PC-3 (cell line): ENCODE results near the gene TMEM127. TPM values are rescaled to one million over a fixed set of nuclear protein-coding genes. Genes with fewer than 3 reads are reported as not detected.
"Not testable (repeated sequence)": the region's sequence is repeated elsewhere in the genome, so short reads cannot be mapped to it uniquely, and the experiment has no call there.

Experiments used
- ATAC-seq: fragments of 200-7000 bp; cut with Tn5 transposase; 2 replicates; pipeline ENCODE4 v1.9.1; 2020; ENCODE audit warnings: mild to moderate bottlenecking, moderate library complexity
- BruUV-seq: library from RNA; stranded (reverse); fragments of 400-500 nt; replicated peaks from 2 replicates; lab custom pipeline; 2021; lab: Mats Ljungman, UMichigan
- CTCF ChIA-PET: fragments of 300-600 bp; sonication (Branson Sonifier 250); formaldehyde crosslinking; loops from one replicate; lab custom pipeline; 2022; ENCODE audit warnings: antibody characterized with exemption; lab: Charles Lee
- POLR2A ChIA-PET: fragments of 300-600 bp; sonication (Branson Sonifier 250); formaldehyde crosslinking; loops from one replicate; lab custom pipeline; 2022; ENCODE audit warnings: antibody characterized with exemption; ENCODE audit not compliant: unreplicated experiment; lab: Charles Lee
- DNase-seq: peaks from one replicate; pipeline ENCODE4 v3.0.0-alpha.2; 2015
- H2AFZ ChIP-seq: fragments of 300-600 bp; sonication (generic); 2 replicates; pipeline ENCODE4 v1.6.0; 2016; ENCODE audit warnings: antibody characterized with exemption, low read length
- H3F3A ChIP-seq: fragments of 300-600 bp; sonication (generic); one replicate; pipeline ENCODE4 v1.6.0; 2017; ENCODE audit warnings: antibody characterized with exemption, low read length, control low read depth, mild to moderate bottlenecking; ENCODE audit not compliant: unreplicated experiment
- H3K27ac ChIP-seq: fragments of 300-600 bp; sonication (generic); 2 replicates; pipeline ENCODE4 v1.5.1; 2016; ENCODE audit warnings: mild to moderate bottlenecking, low read length
- H3K27me3 ChIP-seq: fragments of 300-600 bp; sonication (generic); 2 replicates; pipeline ENCODE4 v1.6.1; 2016; ENCODE audit warnings: low read length, mixed read lengths
- H3K36me3 ChIP-seq: fragments of 300-600 bp; sonication (generic); 2 replicates; pipeline ENCODE4 v1.6.1; 2016; ENCODE audit warnings: low read depth, mixed run types, low read length, mixed read lengths
- H3K4me1 ChIP-seq: fragments of 300-600 bp; sonication (generic); 2 replicates; pipeline ENCODE4 v1.5.1; 2016; ENCODE audit warnings: low read length; ENCODE audit not compliant: insufficient read depth
- H3K4me2 ChIP-seq: fragments of 300-600 bp; sonication (generic); 2 replicates; pipeline ENCODE4 v1.6.0; 2016; ENCODE audit warnings: low read length
- H3K4me3 ChIP-seq: fragments of 300-600 bp; sonication (generic); 2 replicates; pipeline ENCODE4 v1.5.1; 2016; ENCODE audit warnings: mild to moderate bottlenecking, low read length, mixed read lengths
- H3K79me2 ChIP-seq: fragments of 300-600 bp; sonication (generic); 2 replicates; pipeline ENCODE4 v1.6.1; 2017; ENCODE audit warnings: low read length, mixed read lengths
- H3K9ac ChIP-seq: fragments of 300-600 bp; sonication (generic); 2 replicates; pipeline ENCODE4 v1.6.0; 2016; ENCODE audit warnings: mild to moderate bottlenecking, low read length
- H3K9me2 ChIP-seq: fragments of 300-600 bp; sonication (generic); replicated peaks from 2 replicates; pipeline ENCODE4 v1.6.1; 2016; ENCODE audit warnings: mixed run types, low read length, mixed read lengths
- H3K9me3 ChIP-seq: fragments of 300-600 bp; sonication (generic); 2 replicates; pipeline ENCODE4 v1.6.1; 2016; ENCODE audit warnings: low read length, mixed read lengths
- H4K20me1 ChIP-seq: fragments of 300-600 bp; sonication (generic); 2 replicates; pipeline ENCODE4 v1.6.1; 2016; ENCODE audit warnings: low read length, mixed read lengths
- CTCF ChIP-seq: fragments of 300-600 bp; sonication (generic); conservative IDR thresholded peaks from 2 replicates; pipeline ENCODE4 v1.5.1; 2017; ENCODE audit warnings: antibody characterized with exemption, low read depth, mild to moderate bottlenecking, low read length
- EZH2 ChIP-seq: fragments of 300-600 bp; sonication (generic); IDR thresholded peaks from one replicate; pipeline ENCODE4 v1.6.1; 2017; ENCODE audit warnings: antibody characterized with exemption, mild to moderate bottlenecking, low read length; ENCODE audit not compliant: unreplicated experiment
- EZH2phosphoT487 ChIP-seq: fragments of 300-600 bp; sonication (generic); IDR thresholded peaks from 2 replicates; pipeline ENCODE4 v1.6.1; 2018; ENCODE audit warnings: mild to moderate bottlenecking, antibody characterized with exemption, low read length, borderline replicate concordance
- intact Hi-C: fragments of 100-400 bp; cut with micrococcal nuclease; formaldehyde crosslinking; loops from 2 replicates; pipeline ENCODE4 v1.9.0; 2023
- total RNA-seq: library from RNA; depleted of rRNA; stranded (reverse); fragments of >200 nt; gene quantifications from 2 replicates; pipeline ENCODE4 v1.2.3, GENCODE V29; 2014

Gene TMEM127
- total RNA-seq, 1 experiment from 2014 or later, result 31.9 TPM

GRCh38 chr2:96231316-96231715, 34.5 kb downstream of the TMEM127 start:
- H3K36me3 ChIP-seq, result no peaks in the 10 kb centered on the region
- no peak overlapping the region for H3K4me3 ChIP-seq
- no peak overlapping the region for H3K9ac ChIP-seq
- H2AFZ ChIP-seq, result no peak overlapping the region
- BruUV-seq, result no TSS peak
- no peak overlapping the region for H3K27ac ChIP-seq
- CTCF ChIA-PET, result no interaction called here
- no peak for TF ChIP-seq CTCF
- TF ChIP-seq EZH2phosphoT487, result no peak
- no peak for TF ChIP-seq EZH2
- no peaks in the 10 kb centered on the region for H4K20me1 ChIP-seq
- no peaks in the 10 kb centered on the region for H3K9me3 ChIP-seq
- H3K27me3 ChIP-seq, result no peaks in the 10 kb centered on the region
- intact Hi-C loops, result no loop called here
- ATAC-seq (no peak), DNase-seq (no peak)
- no peaks in the 10 kb centered on the region for H3F3A ChIP-seq
- POLR2A ChIA-PET, result interaction anchor here (0.9 kb wide), 1 partner anchor 25 kb away, joined by 10 read pairs; no protein-coding TSS in a partner anchor
- H3K9me2 ChIP-seq, result no peaks in the 10 kb centered on the region
- H3K4me1 ChIP-seq, result no peaks in the 10 kb centered on the region
- H3K79me2 ChIP-seq, result no peaks in the 10 kb centered on the region
- H3K4me2 ChIP-seq, result no peak overlapping the region

GRCh38 chr2:96225016-96225533, 40.7 kb downstream of the TMEM127 start:
- no peaks in the 10 kb centered on the region for H3K4me1 ChIP-seq
- no peaks in the 10 kb centered on the region for H3K9me3 ChIP-seq
- H3K36me3 ChIP-seq, result no peaks in the 10 kb centered on the region
- ATAC-seq, result no peak
- H3K79me2 ChIP-seq, result no peaks in the 10 kb centered on the region
- no peaks in the 10 kb centered on the region for H3K9me2 ChIP-seq
- no peaks in the 10 kb centered on the region for H4K20me1 ChIP-seq
- DNase-seq, result no peak
- no peak overlapping the region for H3K4me3 ChIP-seq
- H3K9ac ChIP-seq, result no peak overlapping the region
- no peak overlapping the region for H2AFZ ChIP-seq
- no peak for TF ChIP-seq EZH2phosphoT487
- TF ChIP-seq EZH2, result no peak
- TF ChIP-seq CTCF, result no peak
- intact Hi-C loops, result no loop called here
- H3K27ac ChIP-seq, result no peak overlapping the region
- BruUV-seq, result no TSS peak
- CTCF ChIA-PET, result no interaction called here
- POLR2A ChIA-PET, result no interaction called here
- H3F3A ChIP-seq, result no peaks in the 10 kb centered on the region
- H3K27me3 ChIP-seq, result no peaks in the 10 kb centered on the region
- H3K4me2 ChIP-seq, result no peak overlapping the region

DNA sequence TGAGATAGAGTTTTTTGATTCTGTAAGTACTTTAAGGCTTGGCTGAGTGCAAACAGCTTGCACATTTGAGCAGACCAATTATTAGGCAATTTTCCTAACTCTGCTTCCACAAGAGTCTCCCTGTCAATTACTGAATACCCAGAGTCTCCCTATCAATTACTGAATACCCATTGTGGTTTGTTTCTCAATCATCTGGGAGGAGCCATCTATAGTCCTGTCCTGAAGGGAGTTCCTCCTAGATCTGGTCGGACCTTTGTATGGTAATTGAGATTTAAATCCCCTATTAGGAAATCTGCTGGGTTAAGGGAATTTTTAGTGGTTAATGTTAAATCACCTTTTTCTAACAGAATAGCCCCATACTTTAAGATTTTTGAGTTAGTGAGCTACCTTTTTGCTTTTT, 44.7 kb downstream of the TMEM127 start:
- intact Hi-C loops, H3K9me3 ChIP-seq, H3K9me2 ChIP-seq, H3K4me1 ChIP-seq, H2AFZ ChIP-seq, H3K27me3 ChIP-seq, H3K4me3 ChIP-seq, H3K36me3 ChIP-seq, H3K79me2 ChIP-seq, H4K20me1 ChIP-seq, POLR2A ChIA-PET, CTCF ChIA-PET, H3F3A ChIP-seq, H3K27ac ChIP-seq, BruUV-seq, DNase-seq, H3K9ac ChIP-seq, ATAC-seq, H3K4me2 ChIP-seq: not testable (repeated sequence)

DNA sequence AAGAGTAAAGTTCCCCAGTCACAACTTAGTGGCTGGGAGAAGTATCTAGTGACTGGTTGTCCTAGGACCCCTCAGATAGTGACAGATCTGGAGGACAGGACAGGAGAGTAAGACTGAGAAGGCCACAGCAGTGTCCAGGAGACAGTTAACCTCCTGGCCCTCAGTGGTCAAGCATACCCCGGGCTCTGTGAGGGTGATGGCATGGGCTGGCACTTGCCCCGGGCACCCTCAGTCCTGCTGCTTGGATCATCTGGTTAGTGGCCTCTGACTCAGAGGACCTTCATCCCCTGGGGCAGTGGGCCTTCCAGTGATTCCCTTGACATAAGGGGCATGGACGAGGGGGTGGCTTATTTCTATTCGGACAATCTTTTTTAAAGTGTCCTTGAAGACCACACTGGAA, 45.8 kb downstream of the TMEM127 start:
- H4K20me1 ChIP-seq, H3K79me2 ChIP-seq, H3K4me2 ChIP-seq, H3K4me1 ChIP-seq, H3K9me3 ChIP-seq, H3F3A ChIP-seq, H3K4me3 ChIP-seq, DNase-seq, BruUV-seq, H3K9ac ChIP-seq, H3K27me3 ChIP-seq, H3K9me2 ChIP-seq, POLR2A ChIA-PET, H3K36me3 ChIP-seq, H2AFZ ChIP-seq, ATAC-seq, CTCF ChIA-PET, H3K27ac ChIP-seq, intact Hi-C loops: not testable (repeated sequence)
